ENCODE results near the gene RSF1. TPM values are rescaled to one million over a fixed set of nuclear protein-coding genes. Genes with fewer than 3 reads are reported as not detected.

The RSF1 gene
- total RNA-seq, 4 donors from 2014 or later = 70.3 to 96.3 (median 73.1) TPM

DNA sequence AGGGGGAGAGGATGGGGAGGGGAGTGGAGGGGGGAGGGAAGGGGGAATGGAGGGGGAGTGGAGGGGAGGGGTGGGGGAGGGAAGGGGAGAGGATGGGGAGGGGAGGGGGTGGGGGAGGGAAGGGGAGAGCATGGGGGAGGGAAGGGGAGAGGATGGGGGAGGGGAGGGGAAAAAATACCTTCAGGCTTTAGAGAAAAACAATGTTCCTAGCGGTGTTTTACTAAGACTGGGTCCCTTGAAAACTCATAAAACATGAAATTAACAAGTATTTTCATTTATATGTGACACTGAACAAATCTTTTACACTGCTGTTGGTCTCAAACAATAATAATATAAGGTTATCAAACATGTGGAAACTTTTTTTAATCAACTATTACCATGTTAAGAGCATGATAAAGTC lies 42.4 kb downstream of the RSF1 start:
- Histone ChIP-seq H3K4me1 (peaks cover 4 to 27% (median 8%) of the 10 kb centered on the region in 4 donors), H3K36me3 (peaks cover 0 to 7% (median 2%) of the 10 kb centered on the region in 4 donors), H3K4me3 (no peak overlapping the region), H3K9me3 (no peaks in the 10 kb centered on the region), H3K27me3 (no peaks in the 10 kb centered on the region), H3K27ac (replicated peaks in 1 of 4) (no peak overlapping the region)
- WGBS = 100% methylated on average over 1 of the region's 1 CpG
- intact Hi-C loops (cut with DNase I) = no loop called here
- TF ChIP-seq EP300 (IDR thresholded peaks at IDR 0.05) (no peak), POLR2A (IDR thresholded peaks at IDR 0.05; ENCODE audit: low read depth) (no peak), CTCF (IDR thresholded peaks at IDR 0.05) (no peak), POLR2AphosphoS5 (IDR thresholded peaks at IDR 0.05) (no peak)
- no peak for DNase-seq (ENCODE audit: extremely low spot score)

GRCh38 chr11:77776455-77776854 lies 44.1 kb downstream of the RSF1 start:
- WGBS = 76% methylated on average over 1 of the region's 1 CpG
- no peak for DNase-seq (ENCODE audit: extremely low spot score)

GRCh38 chr11:77775936-77776335 lies 44.6 kb downstream of the RSF1 start:
- no peak for DNase-seq (ENCODE audit: extremely low spot score)
- intact Hi-C loops (cut with DNase I) = no loop called here
- H3K9me3 ChIP-seq = no peaks in the 10 kb centered on the region
- peaks cover 4 to 33% (median 13%) of the 10 kb centered on the region in 4 donors for H3K4me1 ChIP-seq
- H3K4me3 ChIP-seq = no peak overlapping the region
- WGBS = 68% methylated on average over 2 of the region's 2 CpGs
- TF ChIP-seq EP300 (IDR thresholded peaks at IDR 0.05) (no peak), POLR2AphosphoS5 (IDR thresholded peaks at IDR 0.05) (no peak), CTCF (IDR thresholded peaks at IDR 0.05) (no peak), POLR2A (IDR thresholded peaks at IDR 0.05; ENCODE audit: low read depth) (no peak)
- H3K36me3 ChIP-seq = peaks cover 0 to 7% (median 2%) of the 10 kb centered on the region in 4 donors
- no peak overlapping the region for H3K27ac ChIP-seq (replicated peaks in 1 of 4)
- H3K27me3 ChIP-seq = no peaks in the 10 kb centered on the region

More at GRCh38 chr11:77776455-77776854, 44.1 kb downstream of the RSF1 start:
- Histone ChIP-seq H3K27ac (replicated peaks in 1 of 4) (no peak overlapping the region), H3K27me3 (no peaks in the 10 kb centered on the region), H3K4me1 (peaks cover 4 to 28% (median 8%) of the 10 kb centered on the region in 4 donors), H3K36me3 (peaks cover 0 to 7% (median 2%) of the 10 kb centered on the region in 4 donors), H3K9me3 (no peaks in the 10 kb centered on the region), H3K4me3 (no peak overlapping the region)
- intact Hi-C loops (cut with DNase I) = no loop called here
- no peak for TF ChIP-seq POLR2A (IDR thresholded peaks at IDR 0.05; ENCODE audit: low read depth)
- peak in 2 of 3 experiments; percentile 20 to 23 for TF ChIP-seq CTCF (IDR thresholded peaks at IDR 0.05)

DNA sequence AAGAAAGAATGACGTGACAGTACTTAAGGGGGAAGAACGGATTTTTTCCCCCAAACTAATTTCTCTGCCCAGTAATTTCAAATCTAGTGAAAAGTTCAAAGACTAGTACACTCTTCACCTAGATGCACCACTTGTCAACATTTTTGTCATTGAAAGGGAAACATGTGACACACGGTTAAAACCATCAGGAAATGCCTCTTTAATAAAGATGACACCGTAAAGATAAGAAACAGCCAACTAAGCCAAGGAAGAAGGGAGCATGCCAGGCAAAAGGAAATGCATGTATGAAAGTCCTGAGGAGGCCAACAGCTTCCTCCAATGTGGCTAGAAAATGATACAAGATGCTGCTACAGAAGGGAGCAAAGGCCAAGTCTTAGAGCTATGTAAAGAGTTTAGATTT lies 49.4 kb downstream of the RSF1 start:
- peaks cover 12 to 31% (median 24%) of the 10 kb centered on the region in 4 donors for H3K4me1 ChIP-seq
- intact Hi-C loops (cut with DNase I) = no loop called here
- H3K9me3 ChIP-seq = no peaks in the 10 kb centered on the region
- WGBS = 72% methylated on average over 4 of the region's 4 CpGs
- H3K27me3 ChIP-seq = no peaks in the 10 kb centered on the region
- no peak for DNase-seq (ENCODE audit: extremely low spot score)
- H3K4me3 ChIP-seq = no peak overlapping the region
- H3K27ac ChIP-seq (replicated peaks in 1 of 4) = no peak overlapping the region
- H3K36me3 ChIP-seq = peaks cover 0 to 7% (median 2%) of the 10 kb centered on the region in 4 donors
- no peak for TF ChIP-seq POLR2A (IDR thresholded peaks at IDR 0.05; ENCODE audit: low read depth)
- TF ChIP-seq POLR2AphosphoS5 (IDR thresholded peaks at IDR 0.05) = no peak
- TF ChIP-seq CTCF (IDR thresholded peaks at IDR 0.05) = no peak
- TF ChIP-seq EP300 (IDR thresholded peaks at IDR 0.05) = no peak

DNA sequence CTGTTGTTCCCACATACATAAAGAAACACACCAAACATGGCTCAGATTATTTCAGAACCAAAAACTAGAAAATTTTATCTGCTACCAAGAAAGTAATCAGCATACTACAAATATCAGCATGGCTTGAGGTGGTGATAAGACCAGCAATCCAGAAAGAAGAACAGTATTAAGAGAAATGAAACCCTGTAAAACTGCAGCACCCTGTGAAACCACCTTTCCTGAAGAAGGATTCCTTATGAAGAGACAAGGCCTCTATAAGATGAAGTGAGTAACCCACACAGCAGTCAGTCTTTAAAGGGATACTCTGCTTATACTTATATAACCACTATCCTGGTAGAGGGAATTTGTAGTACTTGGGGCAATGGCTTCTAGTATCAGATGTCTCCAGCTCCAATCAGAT lies 49.9 kb downstream of the RSF1 start:
- Histone ChIP-seq H3K36me3 (peaks cover 0 to 5% (median 2%) of the 10 kb centered on the region in 4 donors), H3K27ac (replicated peaks in 1 of 4) (no peak overlapping the region), H3K9me3 (no peaks in the 10 kb centered on the region), H3K4me1 (peaks cover 12 to 34% (median 24%) of the 10 kb centered on the region in 4 donors), H3K4me3 (no peak overlapping the region), H3K27me3 (no peaks in the 10 kb centered on the region)
- TF ChIP-seq EP300 (IDR thresholded peaks at IDR 0.05) (no peak), CTCF (IDR thresholded peaks at IDR 0.05) (no peak), POLR2A (IDR thresholded peaks at IDR 0.05; ENCODE audit: low read depth) (no peak)
- DNase-seq (ENCODE audit: extremely low spot score) = no peak
- intact Hi-C loops (cut with DNase I) = no loop called here

Data from esophagus muscularis mucosa (tissue), 4 donors.